Measurements from ENCODE around the gene CNOT3.

Gene CNOT3

DNA sequence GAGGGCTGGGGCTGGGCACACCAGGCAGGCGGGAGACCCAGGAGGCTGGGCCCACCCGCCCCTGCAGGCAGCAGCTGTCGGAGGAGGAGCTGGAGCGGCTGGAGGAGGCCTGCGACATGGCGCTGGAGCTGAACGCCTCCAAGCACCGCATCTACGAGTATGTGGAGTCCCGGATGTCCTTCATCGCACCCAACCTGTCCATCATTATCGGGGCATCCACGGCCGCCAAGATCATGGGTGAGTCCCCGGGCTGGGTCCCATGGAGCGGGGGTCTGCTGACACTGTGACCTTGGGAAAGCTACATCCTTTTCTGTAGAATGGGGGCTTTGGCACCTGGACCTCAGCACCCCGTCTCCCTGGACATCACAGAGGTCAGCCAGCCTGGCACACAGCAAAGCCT is 13.9 kb upstream of the CNOT3 start:
- DNase-seq, result no peak

DNA sequence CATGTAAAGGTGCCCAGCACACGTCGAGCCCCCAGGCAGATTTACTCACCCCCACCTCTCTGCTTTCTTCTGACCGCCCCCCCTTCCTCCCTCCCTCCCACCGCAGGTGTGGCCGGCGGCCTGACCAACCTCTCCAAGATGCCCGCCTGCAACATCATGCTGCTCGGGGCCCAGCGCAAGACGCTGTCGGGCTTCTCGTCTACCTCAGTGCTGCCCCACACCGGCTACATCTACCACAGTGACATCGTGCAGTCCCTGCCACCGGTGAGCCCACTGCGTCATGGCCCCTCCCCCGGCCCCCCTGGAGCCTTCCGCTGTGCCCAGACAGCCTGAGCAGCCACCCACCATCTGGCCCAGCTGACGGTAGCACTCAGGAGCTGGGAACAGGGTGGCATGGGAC is 13.2 kb upstream of the CNOT3 start:
- DNase-seq, result no peak

DNA sequence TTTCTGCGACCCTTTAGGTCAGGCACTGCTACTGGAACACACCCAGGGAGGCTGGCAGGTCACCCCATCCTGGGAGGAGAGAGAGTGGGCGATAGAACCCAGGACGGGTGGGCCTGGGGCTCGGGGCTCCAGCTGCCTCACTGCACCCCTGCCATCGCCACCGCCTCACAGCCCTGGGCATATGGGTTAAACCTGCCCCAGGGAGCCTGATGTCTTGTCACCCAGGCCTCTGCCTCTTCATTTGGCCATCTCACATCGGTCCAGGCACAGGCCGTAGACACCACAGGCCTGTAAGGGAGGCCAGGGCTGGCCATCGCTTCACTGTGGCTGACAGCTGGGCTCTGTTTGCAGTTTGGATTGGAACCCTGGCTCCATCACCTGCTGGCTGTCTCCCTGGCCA is 11.8 kb upstream of the CNOT3 start:
- no peak for DNase-seq

DNA sequence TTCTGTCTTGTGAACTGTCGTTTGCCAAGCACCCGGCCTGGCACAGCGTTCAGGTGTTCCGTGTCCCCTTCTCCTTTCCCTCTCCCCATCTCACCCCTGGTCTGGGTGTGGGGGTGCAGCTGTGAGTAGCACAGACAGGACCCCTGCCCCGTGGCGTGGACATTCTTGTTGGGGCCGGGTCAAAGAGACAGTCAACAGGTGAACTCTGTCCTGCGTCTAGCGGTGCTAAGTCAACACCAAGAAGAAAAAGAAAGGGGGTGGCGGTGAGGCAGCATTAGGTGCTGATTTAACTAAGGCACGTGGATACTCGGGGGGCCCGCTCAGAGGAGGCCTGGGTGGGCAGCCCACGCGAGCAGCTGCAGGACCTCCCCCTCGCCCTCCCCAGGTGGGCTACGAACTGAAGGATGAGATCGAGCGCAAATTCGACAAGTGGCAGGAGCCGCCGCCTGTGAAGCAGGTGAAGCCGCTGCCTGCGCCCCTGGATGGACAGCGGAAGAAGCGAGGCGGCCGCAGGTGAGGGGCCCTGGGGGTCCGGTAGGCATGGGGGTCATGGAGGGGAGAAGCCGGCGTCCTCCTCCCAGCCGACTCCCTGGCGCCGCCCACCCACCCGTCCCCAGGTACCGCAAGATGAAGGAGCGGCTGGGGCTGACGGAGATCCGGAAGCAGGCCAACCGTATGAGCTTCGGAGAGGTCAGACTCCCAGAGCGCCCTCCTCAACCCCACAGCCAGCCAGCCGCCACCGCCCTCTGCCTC is 9.7 kb upstream of the CNOT3 start:
- DNase-seq, result no peak

DNA sequence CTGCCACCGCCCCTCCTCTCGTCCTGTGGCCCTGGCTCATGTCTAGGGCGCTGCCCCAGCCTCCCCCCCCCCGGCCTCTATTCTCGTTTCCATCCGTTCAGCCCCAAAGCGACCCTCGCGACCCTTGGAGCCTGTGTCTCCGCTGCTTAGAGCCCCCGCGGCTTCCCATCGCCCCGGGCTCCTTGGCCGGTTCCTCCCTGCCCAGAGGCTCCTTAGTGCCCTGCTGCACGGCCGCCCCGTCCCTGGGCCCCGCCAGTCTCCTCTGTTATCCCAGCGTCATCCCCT is 9.2 kb upstream of the CNOT3 start:
- no peak for DNase-seq

DNA sequence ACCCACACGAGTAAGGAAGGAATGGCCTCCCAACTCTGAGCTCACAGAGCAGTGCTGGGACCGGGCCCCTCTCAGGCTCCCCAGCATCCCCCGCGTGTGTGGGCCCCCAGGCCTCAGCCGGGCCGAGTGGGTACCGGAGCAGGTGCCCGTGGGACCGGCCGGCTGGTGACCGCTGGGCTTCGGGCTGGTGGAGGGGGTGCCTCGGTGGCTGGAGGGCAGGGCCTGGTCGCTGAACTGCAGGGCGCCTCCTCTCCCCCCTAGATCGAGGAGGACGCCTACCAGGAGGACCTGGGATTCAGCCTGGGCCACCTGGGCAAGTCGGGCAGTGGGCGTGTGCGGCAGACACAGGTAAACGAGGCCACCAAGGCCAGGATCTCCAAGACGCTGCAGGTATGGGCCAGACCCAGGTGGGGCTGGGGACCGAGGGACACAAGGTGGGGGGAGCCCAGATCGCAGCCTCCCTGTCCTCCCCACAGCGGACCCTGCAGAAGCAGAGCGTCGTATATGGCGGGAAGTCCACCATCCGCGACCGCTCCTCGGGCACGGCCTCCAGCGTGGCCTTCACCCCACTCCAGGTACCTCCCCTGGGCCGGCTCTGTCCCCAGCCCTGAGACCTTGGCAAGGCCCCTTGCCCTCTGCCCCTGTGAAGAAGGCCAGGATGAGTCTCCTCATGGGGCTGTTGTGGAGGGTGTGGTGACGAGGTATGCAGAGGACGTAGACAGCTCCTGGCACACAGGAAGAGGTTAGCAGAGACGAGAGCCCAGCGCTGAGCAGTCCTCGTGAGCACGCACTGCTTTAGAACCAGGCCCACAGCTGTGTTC is 8.6 kb upstream of the CNOT3 start:
- DNase-seq, result no peak

DNA sequence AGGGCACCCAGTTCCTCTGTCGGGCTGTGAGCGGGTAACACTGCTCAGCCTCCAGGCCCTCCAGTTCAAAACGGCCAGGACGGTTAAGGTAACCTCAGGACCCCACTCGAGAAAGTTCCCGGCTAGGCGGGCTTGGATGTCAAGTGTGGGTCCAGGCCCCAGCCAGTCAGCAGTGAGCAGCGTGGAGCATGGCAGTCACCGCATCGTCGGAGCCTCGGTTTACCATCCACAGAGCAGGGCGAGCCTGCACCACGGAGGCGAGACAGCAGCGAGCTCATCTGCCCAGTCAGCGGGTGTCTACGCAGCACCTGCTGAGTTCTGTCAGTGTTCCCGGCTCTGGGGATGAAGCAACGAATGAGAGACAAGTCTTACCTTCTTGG is 8.0 kb upstream of the CNOT3 start:
- no peak for DNase-seq

DNA sequence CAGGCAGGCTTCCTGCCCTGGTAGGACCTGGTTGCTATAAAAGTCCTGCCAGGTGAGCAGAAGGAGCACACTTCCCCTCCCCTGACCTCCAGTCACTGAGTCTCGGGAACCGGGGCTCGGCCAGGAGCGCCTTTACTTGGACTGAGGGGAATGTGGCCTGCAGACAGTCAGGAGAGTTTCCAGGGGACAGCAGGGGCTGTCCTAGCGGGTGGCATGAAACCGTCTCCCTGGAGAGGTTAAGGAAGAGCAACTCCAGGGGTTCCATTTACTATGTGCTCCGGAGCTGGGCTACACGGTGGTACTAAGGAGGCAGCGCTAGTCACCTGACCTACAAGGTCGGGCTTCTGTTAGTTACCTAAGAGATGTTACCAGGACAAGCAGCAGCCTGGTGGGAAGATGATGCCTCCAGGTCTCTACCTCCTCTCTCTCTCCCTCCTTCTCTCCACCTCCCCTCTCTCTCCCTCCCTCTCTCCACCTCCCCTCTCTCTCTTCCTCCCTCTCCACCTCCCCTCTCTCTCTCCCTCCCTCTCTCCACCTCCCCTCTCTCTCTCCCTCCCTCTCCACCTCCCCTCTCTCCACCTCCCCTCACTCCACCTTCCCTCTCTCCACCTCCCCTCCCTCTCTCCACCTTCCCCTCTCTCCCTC is 4.1 kb upstream of the CNOT3 start:
- no peak for DNase-seq

DNA sequence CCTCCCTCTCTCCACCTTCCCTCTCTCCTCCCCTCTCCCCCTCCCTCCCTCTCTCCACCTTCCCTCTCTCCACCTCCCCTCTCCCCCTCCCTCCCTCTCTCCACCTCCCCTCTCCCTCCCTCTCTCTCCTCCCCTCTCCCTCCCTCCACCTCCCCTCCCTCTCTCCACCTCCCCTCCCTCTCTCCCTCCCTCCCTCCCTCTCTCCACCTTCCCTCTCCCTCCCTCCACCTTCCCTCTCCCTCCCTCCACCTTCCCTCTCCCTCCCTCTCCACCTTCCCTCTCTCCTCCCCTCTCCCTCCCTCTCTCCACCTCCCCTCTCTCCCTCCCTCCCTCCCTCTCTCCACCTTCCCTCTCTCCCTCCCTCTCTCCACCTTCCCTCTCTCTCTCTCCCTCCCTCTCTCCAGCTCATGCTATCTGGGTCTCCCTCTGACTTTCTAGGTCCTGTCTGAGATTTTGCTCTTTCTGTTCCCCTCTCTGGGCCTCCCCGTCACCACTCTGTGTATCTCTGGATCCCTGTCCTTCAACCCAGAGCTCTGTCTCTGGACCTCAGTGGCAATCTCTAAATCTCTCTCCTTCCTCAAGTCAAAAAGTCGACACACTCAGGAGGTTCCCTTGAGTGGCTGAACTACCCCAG is 3.5 kb upstream of the CNOT3 start:
- no peak for DNase-seq

DNA sequence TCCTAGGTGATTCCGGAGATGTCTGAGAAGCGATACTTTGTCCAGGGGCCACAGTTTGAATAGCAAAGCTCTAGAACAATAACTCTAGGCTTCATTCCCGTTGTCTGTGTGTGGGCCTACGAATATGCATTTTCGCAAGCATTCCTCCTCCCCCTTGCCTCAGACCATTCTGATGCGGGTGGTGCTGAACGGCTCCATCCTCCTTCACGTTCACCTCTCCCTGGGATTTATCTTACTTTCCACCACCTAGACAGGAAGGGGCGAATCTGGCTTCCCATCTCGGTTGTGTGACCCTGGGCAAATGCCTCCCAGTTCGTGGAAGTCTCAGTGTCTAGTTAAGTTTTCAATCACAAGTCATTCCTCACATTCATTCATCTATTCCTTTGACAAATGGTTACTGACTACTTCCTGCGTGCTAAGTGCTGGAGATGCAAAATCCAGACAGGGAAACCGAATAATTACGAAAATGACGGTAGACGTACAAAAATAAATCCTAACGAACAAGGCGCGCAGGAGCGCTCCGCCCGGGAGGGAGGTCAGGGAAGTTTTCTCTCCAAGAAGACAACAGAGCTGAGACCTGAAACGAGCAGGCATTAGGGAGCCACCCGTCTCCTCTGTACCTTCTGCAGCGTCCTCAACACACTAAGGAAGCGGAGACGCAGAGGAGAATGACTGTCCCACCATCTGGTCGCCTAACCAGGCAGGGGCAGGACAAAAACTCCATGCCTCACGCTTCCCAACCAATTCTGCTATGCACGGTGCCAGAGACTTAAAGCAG is 1.3 kb upstream of the CNOT3 start:
- DNase-seq, result no peak

DNA sequence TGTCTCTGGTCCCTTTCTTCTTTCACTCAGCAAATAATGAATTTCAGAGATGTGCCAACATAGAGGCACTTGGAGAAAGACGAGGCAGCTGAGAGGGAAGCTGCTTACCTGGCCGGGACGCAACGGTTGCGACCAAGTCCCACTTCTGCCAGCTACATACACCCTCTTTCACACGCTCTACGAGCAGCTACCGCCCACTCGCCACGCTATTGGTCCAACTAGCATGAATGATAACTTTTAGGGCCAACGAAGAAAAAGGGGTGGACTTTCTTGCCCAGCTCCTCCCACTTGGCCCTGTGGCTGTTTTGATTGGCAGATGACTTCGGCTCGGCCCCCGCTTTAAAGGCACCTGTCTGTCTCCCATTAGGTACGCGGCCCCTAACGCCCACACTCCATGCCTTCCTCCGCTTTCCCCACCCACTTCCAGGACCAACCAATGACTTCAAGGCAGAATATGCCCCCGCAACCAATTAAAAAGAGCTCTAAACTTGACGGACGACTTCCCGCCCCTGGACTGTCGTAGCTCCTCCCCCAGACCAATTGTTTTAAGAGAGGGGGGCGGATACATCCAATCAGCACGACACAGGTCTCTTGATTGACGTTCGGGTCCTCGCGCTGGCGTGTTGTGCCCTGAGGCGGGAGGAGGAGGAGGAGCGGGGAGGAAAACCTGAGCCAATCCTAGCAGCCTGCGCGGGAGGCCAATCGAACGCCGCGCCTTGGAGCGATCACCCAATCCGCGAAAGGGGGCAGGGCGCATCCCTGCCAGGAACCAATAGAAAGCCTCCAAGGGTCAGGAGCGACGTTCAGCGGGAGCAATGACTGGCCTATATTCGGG is 481 bp upstream of the CNOT3 start:
- DNase-seq, result peak; percentile 99

DNA sequence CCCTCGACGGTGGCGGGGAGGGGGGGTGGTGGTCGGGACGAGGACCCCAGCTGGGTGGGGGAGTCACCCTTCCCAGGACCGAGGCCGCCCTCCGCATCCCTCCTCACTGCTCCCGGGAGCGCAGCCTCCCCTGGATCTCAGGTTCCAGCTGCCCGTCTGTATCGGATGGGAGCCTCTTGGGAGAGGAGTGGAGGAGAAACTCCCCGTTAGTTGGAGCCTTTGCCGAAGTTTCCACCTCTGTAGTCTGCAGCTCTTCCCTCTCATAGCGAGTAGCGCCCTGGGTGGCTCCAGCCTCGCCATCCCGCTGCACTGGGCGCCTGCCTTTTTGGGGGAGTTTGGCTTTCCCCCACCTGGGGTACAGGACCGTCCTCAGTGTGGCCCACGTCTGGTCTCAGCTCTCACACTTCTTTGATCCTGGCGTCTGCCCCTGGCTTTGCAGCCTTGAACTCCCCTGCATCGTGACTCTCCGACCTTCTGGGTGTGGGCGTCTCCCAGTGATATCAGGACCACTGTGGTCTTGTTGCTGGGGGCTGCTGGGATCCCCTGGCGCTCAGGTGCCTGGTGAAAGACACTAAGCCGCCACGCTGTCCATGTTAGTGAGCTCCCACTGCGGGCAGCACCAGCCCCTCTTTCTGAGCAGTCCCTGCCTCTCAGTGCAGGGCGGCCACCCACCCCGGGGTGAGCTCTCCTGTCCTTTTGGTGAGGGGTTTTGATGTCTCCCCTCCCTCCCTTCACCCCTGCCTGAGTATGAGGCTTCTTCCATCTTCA is 1.1 kb downstream of the CNOT3 start:
- no peak for DNase-seq

DNA sequence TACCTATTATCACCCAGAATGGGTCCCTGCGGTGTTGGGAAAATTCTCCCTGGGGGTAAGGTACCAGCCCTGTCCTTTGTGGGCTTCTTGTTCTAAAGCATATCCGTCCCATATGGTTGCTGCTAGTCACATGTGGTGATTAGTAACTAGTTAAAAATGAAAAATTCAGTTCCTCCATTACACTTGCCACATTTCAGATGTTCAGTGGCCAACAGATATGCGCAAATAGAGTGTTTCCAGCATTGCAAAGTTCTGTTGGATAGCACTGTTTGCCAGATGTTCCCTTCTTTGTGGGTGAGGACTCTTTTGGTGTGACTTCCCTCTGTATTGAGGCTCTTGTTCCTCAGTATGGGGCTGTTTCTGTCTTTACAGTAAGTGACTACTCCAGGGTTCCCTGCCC is 3.8 kb downstream of the CNOT3 start:
- no peak for DNase-seq

DNA sequence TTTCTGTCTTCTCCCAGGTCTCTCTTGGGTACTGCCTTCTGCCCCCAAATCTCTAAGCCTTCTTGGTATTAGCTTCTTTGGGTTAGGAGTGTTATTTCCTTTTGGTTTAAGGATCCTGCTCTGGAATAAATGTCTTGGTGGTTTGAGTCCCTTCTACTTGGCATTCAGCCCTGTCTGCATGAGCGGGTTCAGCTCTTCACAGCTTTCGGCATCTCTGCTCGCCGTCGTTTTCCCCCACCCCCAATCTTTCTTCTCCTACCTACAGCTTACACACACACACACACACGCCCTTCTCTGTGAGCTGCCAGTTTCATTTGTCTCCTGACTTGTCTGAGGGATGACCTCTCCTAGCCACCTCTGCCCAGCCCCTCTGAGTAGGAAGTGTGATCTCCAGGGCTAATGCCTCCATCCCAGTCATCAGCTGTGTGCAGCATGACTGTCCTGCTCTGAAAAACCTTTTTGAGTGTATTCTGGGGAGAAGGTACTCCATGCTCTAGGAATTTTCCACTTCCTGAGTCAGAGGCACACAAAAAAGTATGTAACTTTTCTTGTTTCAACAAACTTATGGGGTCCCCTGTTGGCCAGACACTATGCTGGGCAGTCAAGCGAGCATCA is 4.7 kb downstream of the CNOT3 start:
- no peak for DNase-seq

DNA sequence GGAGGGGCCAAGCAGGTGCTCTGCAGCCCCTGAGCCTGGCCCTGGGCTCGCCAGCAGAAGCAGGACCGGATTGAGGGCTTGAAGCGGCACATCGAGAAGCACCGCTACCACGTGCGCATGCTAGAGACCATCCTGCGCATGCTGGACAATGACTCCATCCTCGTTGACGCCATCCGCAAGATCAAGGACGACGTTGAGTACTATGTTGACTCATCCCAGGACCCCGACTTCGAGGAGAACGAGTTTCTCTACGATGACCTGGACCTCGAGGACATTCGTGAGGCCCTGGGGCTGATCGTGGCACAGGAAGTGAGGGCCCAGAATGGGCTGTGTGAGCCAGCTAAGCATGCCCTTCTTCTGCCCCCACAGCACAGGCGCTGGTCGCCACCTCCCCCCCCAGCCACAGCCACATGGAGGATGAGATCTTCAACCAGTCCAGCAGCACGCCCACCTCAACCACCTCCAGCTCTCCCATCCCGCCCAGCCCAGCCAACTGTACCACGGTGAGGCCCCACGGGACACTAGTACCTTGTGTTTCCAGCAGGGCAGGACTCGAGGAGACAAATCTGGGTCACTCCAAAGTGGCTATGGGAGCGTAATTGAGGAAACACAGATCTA is 8.1 kb downstream of the CNOT3 start:
- DNase-seq, result no peak

DNA sequence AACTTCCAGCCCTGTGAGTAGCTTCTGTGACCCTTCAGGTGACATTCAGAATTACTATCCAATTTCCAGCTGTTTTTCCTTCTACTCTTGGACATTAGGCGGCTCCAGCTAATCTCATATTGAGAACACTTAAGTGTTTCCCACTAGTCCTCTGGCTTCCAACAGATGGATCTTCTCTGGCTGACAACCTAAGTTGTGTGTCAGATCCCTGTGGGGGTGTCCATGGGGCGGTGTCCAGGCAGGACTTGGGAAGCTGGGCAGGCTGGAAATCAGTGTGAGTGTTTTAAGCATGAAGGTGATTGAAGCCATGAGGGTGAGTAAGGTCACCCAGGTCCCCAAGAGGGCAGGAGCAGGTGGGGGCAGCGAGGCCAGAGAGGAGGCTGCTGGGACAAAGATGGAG is 10.1 kb downstream of the CNOT3 start:
- no peak for DNase-seq

DNA sequence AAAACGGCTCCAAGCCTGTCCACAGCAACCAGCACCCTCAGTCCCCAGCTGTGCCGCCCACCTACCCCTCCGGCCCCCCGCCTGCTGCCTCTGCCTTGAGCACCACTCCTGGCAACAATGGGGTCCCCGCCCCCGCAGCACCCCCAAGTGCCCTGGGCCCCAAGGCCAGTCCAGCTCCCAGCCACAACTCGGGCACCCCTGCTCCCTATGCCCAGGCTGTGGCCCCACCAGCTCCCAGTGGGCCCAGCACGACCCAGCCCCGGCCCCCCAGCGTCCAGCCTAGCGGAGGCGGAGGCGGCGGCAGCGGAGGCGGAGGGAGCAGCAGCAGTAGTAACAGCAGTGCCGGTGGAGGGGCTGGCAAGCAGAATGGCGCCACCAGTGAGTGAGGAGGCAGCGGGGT is 10.6 kb downstream of the CNOT3 start:
- DNase-seq, result no peak

DNA sequence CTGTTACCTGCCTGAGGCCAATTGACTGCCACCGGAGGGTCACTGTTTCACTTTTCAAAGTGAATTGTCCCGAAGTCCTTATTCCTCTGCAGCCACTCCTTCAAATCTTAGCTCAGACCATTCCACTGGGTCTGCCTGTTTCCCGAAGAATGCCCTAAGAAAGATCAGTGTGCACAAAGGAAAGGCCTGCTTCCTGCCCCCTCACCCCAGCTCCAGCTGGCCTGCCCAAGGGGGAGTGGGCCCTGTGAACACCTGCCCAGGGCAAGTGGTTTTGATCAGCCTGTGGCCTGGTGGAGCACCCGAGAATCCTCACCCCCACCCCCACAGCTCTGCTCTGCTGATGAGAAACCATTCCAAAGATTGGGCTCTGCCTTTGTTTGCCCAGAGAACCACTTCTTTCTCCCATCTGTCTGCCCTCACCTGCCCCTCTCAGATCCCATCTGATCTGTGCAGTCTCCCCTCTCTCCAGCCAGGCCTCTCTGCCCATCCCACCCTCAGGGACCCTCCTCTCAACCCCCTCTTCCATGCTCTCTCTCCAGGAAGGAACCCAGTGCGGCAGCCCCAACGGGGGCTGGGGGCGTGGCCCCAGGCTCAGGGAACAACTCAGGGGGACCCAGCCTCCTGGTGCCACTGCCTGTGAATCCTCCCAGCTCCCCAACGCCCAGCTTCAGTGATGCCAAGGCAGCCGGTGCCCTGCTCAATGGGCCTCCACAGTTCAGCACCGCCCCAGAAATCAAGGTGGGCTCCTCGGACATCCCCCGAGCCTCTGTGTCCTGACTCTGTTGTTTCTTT is 11.7 kb downstream of the CNOT3 start:
- no peak for DNase-seq

DNA sequence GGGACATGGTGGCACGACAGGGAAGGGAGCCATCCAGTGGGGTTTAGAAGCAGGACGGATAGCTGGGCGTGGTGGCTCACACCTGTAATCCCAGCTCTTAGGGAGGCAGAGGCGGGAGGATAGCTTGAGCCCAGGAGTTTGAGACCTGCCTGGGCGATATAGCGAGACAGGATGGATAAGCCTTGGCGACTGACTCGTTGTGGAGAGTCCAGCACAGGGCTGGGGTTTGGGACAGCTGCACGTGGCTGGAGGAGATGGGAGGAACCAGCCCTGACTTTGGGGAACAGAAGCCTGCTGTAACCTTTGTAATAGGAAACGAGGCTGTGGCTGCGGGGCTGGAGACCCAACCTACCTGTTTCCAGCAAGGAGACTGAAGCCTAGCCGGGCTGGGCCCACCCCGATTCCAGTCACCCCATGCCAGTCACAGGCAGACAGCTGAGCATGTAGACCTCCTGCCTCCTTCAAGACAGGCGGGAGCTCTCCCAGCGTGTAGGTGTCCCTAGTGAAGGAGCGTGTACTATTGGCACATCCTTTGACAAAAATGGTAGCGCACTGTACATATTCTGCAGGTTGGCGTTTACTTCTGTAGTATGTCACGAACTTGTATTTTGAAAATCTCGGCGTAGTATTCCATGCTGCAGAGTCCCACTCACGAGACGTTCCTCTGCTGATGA is 13.9 kb downstream of the CNOT3 start:
- no peak for DNase-seq
